Measurements from ENCODE around the gene TNNT2.

GRCh38 chr1:201332616-201333335 is 44.7 kb downstream of the TNNT2 start:
- no peak for TF ChIP-seq TSHZ2 (CRISPR knock-in tag; IDR thresholded peaks at IDR 0.05)
- TF ChIP-seq CSDC2 (CRISPR knock-in tag; IDR thresholded peaks at IDR 0.05) = no peak
- TF ChIP-seq ZFP30 (CRISPR knock-in tag; IDR thresholded peaks at IDR 0.05) = no peak
- TF ChIP-seq PATZ1 (CRISPR knock-in tag; IDR thresholded peaks at IDR 0.05; ENCODE audit: borderline replicate concordance) = no peak
- no peak for TF ChIP-seq CREB5 (CRISPR knock-in tag; IDR thresholded peaks at IDR 0.05; ENCODE audit: low read depth)
